ENCODE results near the gene SMPD3.

The SMPD3 gene

GRCh38 chr16:68344252-68344651 is 104.1 kb downstream of the SMPD3 start:
- Histone ChIP-seq H3K79me2 (ENCODE audit: control insufficient read depth, insufficient read depth, low read length, unreplicated experiment) (no peaks in the 10 kb centered on the region), H3K4me3 (ENCODE audit: low read depth, low read length) (no peak overlapping the region), H3K4me1 (ENCODE audit: control insufficient read depth, insufficient read depth, low read length, unreplicated experiment) (no peaks in the 10 kb centered on the region), H3K36me3 (ENCODE audit: insufficient read depth, low read length) (peaks cover 16% of the 10 kb centered on the region), H3K27ac (ENCODE audit: low read depth, low read length) (no peak overlapping the region), H3K27me3 (ENCODE audit: insufficient read depth, low read length) (no peaks in the 10 kb centered on the region), H2AFZ (ENCODE audit: low read length, unreplicated experiment) (no peak overlapping the region)

- no peak overlapping the region for H3K27ac ChIP-seq (ENCODE audit: low read depth, low read length)
- no peaks in the 10 kb centered on the region for H3K79me2 ChIP-seq (ENCODE audit: control insufficient read depth, insufficient read depth, low read length, unreplicated experiment)
- no peaks in the 10 kb centered on the region for H3K27me3 ChIP-seq (ENCODE audit: insufficient read depth, low read length)
- no peak overlapping the region for H3K4me3 ChIP-seq (ENCODE audit: low read depth, low read length)
- peaks cover 16% of the 10 kb centered on the region for H3K36me3 ChIP-seq (ENCODE audit: insufficient read depth, low read length)
- H3K4me1 ChIP-seq (ENCODE audit: control insufficient read depth, insufficient read depth, low read length, unreplicated experiment): no peaks in the 10 kb centered on the region
- no peak overlapping the region for H2AFZ ChIP-seq (ENCODE audit: low read length, unreplicated experiment)
Observed at GRCh38 chr16:68343137-68343536, 105.2 kb downstream of the SMPD3 start.

GRCh38 chr16:68342620-68343019 is 105.7 kb downstream of the SMPD3 start:
- H2AFZ ChIP-seq (ENCODE audit: low read length, unreplicated experiment): no peak overlapping the region
- peaks cover 16% of the 10 kb centered on the region for H3K36me3 ChIP-seq (ENCODE audit: insufficient read depth, low read length)
- H3K27me3 ChIP-seq (ENCODE audit: insufficient read depth, low read length): no peaks in the 10 kb centered on the region
- no peaks in the 10 kb centered on the region for H3K4me1 ChIP-seq (ENCODE audit: control insufficient read depth, insufficient read depth, low read length, unreplicated experiment)
- no peak overlapping the region for H3K4me3 ChIP-seq (ENCODE audit: low read depth, low read length)
- no peaks in the 10 kb centered on the region for H3K79me2 ChIP-seq (ENCODE audit: control insufficient read depth, insufficient read depth, low read length, unreplicated experiment)
- no peak overlapping the region for H3K27ac ChIP-seq (ENCODE audit: low read depth, low read length)

- no peak overlapping the region for H3K27ac ChIP-seq (ENCODE audit: low read depth, low read length)
- H3K4me3 ChIP-seq (ENCODE audit: low read depth, low read length): no peak overlapping the region
- H2AFZ ChIP-seq (ENCODE audit: low read length, unreplicated experiment): no peak overlapping the region
- H3K27me3 ChIP-seq (ENCODE audit: insufficient read depth, low read length): no peaks in the 10 kb centered on the region
- no peaks in the 10 kb centered on the region for H3K79me2 ChIP-seq (ENCODE audit: control insufficient read depth, insufficient read depth, low read length, unreplicated experiment)
- H3K36me3 ChIP-seq (ENCODE audit: insufficient read depth, low read length): peaks cover 20% of the 10 kb centered on the region; the same call in 1 of the 2 replicates
- peaks cover 13% of the 10 kb centered on the region for H3K4me1 ChIP-seq (ENCODE audit: control insufficient read depth, insufficient read depth, low read length, unreplicated experiment)
Observed at GRCh38 chr16:68339214-68339613, 109.1 kb downstream of the SMPD3 start.

- peaks cover 20% of the 10 kb centered on the region; the same call in 1 of the 2 replicates for H3K36me3 ChIP-seq (ENCODE audit: insufficient read depth, low read length)
Observed at GRCh38 chr16:68338326-68339119, 109.8 kb downstream of the SMPD3 start.

GRCh38 chr16:68335175-68335574 is 113.1 kb downstream of the SMPD3 start:
- peaks cover 13% of the 10 kb centered on the region; the same call in 1 of the 2 replicates for H3K36me3 ChIP-seq (ENCODE audit: insufficient read depth, low read length)
- H3K4me3 ChIP-seq (ENCODE audit: low read depth, low read length): no peak overlapping the region
- peak overlapping the region; percentile 83 for H3K27ac ChIP-seq (ENCODE audit: low read depth, low read length)
- no peaks in the 10 kb centered on the region for H3K27me3 ChIP-seq (ENCODE audit: insufficient read depth, low read length)
- H3K79me2 ChIP-seq (ENCODE audit: control insufficient read depth, insufficient read depth, low read length, unreplicated experiment): no peaks in the 10 kb centered on the region
- H3K4me1 ChIP-seq (ENCODE audit: control insufficient read depth, insufficient read depth, low read length, unreplicated experiment): peaks cover 39% of the 10 kb centered on the region
- H2AFZ ChIP-seq (ENCODE audit: low read length, unreplicated experiment): no peak overlapping the region

More at GRCh38 chr16:68338326-68339119, 109.8 kb downstream of the SMPD3 start:
- Histone ChIP-seq H3K27me3 (ENCODE audit: insufficient read depth, low read length) (no peaks in the 10 kb centered on the region), H3K4me1 (ENCODE audit: control insufficient read depth, insufficient read depth, low read length, unreplicated experiment) (peaks cover 18% of the 10 kb centered on the region), H3K4me3 (ENCODE audit: low read depth, low read length) (no peak overlapping the region), H2AFZ (ENCODE audit: low read length, unreplicated experiment) (no peak overlapping the region), H3K79me2 (ENCODE audit: control insufficient read depth, insufficient read depth, low read length, unreplicated experiment) (no peaks in the 10 kb centered on the region), H3K27ac (ENCODE audit: low read depth, low read length) (no peak overlapping the region)

GRCh38 chr16:68332411-68333121 is 115.7 kb downstream of the SMPD3 start:
- no peak overlapping the region for H3K4me3 ChIP-seq (ENCODE audit: low read depth, low read length)
- H3K4me1 ChIP-seq (ENCODE audit: control insufficient read depth, insufficient read depth, low read length, unreplicated experiment): peaks cover 39% of the 10 kb centered on the region
- peak overlapping the region; percentile 8 for H2AFZ ChIP-seq (ENCODE audit: low read length, unreplicated experiment)
- peak overlapping the region; percentile 83 for H3K27ac ChIP-seq (ENCODE audit: low read depth, low read length)
- H3K79me2 ChIP-seq (ENCODE audit: control insufficient read depth, insufficient read depth, low read length, unreplicated experiment): no peaks in the 10 kb centered on the region
- no peaks in the 10 kb centered on the region for H3K27me3 ChIP-seq (ENCODE audit: insufficient read depth, low read length)
- H3K36me3 ChIP-seq (ENCODE audit: insufficient read depth, low read length): peaks cover 5% of the 10 kb centered on the region; the same call in 1 of the 2 replicates

- Histone ChIP-seq H3K4me3 (ENCODE audit: low read depth, low read length) (no peak overlapping the region), H3K36me3 (ENCODE audit: insufficient read depth, low read length) (no peaks in the 10 kb centered on the region), H2AFZ (ENCODE audit: low read length, unreplicated experiment) (peak overlapping the region; percentile 8), H3K79me2 (ENCODE audit: control insufficient read depth, insufficient read depth, low read length, unreplicated experiment) (no peaks in the 10 kb centered on the region), H3K4me1 (ENCODE audit: control insufficient read depth, insufficient read depth, low read length, unreplicated experiment) (peaks cover 39% of the 10 kb centered on the region), H3K27ac (ENCODE audit: low read depth, low read length) (peak overlapping the region; percentile 83), H3K27me3 (ENCODE audit: insufficient read depth, low read length) (no peaks in the 10 kb centered on the region)
Observed at GRCh38 chr16:68331879-68332410, 116.4 kb downstream of the SMPD3 start.

- Histone ChIP-seq H3K4me3 (ENCODE audit: low read depth, low read length) (no peak overlapping the region), H3K27ac (ENCODE audit: low read depth, low read length) (no peak overlapping the region), H3K79me2 (ENCODE audit: control insufficient read depth, insufficient read depth, low read length, unreplicated experiment) (no peaks in the 10 kb centered on the region), H3K36me3 (ENCODE audit: insufficient read depth, low read length) (no peaks in the 10 kb centered on the region), H2AFZ (ENCODE audit: low read length, unreplicated experiment) (no peak overlapping the region), H3K27me3 (ENCODE audit: insufficient read depth, low read length) (no peaks in the 10 kb centered on the region), H3K4me1 (ENCODE audit: control insufficient read depth, insufficient read depth, low read length, unreplicated experiment) (peaks cover 35% of the 10 kb centered on the region)
Observed at GRCh38 chr16:68328860-68329390, 119.4 kb downstream of the SMPD3 start.

GRCh38 chr16:68328151-68328859 is 120.0 kb downstream of the SMPD3 start:
- Histone ChIP-seq H3K4me3 (ENCODE audit: low read depth, low read length) (no peak overlapping the region), H2AFZ (ENCODE audit: low read length, unreplicated experiment) (no peak overlapping the region), H3K27me3 (ENCODE audit: insufficient read depth, low read length) (no peaks in the 10 kb centered on the region), H3K27ac (ENCODE audit: low read depth, low read length) (no peak overlapping the region), H3K4me1 (ENCODE audit: control insufficient read depth, insufficient read depth, low read length, unreplicated experiment) (peaks cover 31% of the 10 kb centered on the region), H3K36me3 (ENCODE audit: insufficient read depth, low read length) (no peaks in the 10 kb centered on the region), H3K79me2 (ENCODE audit: control insufficient read depth, insufficient read depth, low read length, unreplicated experiment) (no peaks in the 10 kb centered on the region)

Data from ACC112 (cell line).